ENCODE data around the gene MLPH.

MLPH gene

DNA sequence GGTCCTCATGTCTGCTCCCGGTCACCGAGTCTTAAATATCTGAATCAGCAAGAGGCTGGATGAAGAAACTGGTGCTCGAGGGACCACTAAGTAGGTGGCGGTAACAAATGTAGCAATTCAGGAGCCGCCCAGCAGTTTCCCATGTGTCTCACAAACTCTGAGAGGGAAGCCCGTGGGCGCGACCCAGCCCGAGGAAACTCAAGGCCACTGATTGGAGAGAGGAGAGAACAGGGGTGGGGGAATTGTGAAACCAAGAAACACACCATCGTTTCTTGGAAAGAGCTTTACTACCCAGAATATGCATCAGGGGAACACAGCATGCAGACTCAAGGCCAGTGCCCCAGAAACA is 10.8 kb downstream of the MLPH start:
- DNase-seq = no peak
- no peak for ATAC-seq (ENCODE audit: insufficient read depth, low read depth)
- Histone ChIP-seq H3K9ac (ENCODE audit: low read depth, low read length) (no peak overlapping the region), H3K4me1 (ENCODE audit: insufficient read depth, low read length) (no peaks in the 10 kb centered on the region), H3K4me3 (ENCODE audit: low read depth in 1 of 2, low read length in 2 of 2) (no peak overlapping the region), H3K4me2 (ENCODE audit: insufficient read depth, low read length) (no peak overlapping the region), H3K79me2 (ENCODE audit: insufficient read depth, low read length) (no peaks in the 10 kb centered on the region), H3K36me3 (ENCODE audit: insufficient read depth, low read length) (no peaks in the 10 kb centered on the region), H3K27me3 (ENCODE audit: insufficient read depth, low read length, poor library complexity) (peaks cover 15% of the 10 kb centered on the region), H3K27ac (ENCODE audit: low read length) (no peak overlapping the region), H3K9me3 (ENCODE audit: insufficient read depth, low read length, severe bottlenecking) (no peaks in the 10 kb centered on the region), H4K20me1 (ENCODE audit: insufficient read depth, low read length) (no peaks in the 10 kb centered on the region), H2AFZ (ENCODE audit: low read depth, low read length) (no peak overlapping the region)
- TF ChIP-seq, protein P1, sequence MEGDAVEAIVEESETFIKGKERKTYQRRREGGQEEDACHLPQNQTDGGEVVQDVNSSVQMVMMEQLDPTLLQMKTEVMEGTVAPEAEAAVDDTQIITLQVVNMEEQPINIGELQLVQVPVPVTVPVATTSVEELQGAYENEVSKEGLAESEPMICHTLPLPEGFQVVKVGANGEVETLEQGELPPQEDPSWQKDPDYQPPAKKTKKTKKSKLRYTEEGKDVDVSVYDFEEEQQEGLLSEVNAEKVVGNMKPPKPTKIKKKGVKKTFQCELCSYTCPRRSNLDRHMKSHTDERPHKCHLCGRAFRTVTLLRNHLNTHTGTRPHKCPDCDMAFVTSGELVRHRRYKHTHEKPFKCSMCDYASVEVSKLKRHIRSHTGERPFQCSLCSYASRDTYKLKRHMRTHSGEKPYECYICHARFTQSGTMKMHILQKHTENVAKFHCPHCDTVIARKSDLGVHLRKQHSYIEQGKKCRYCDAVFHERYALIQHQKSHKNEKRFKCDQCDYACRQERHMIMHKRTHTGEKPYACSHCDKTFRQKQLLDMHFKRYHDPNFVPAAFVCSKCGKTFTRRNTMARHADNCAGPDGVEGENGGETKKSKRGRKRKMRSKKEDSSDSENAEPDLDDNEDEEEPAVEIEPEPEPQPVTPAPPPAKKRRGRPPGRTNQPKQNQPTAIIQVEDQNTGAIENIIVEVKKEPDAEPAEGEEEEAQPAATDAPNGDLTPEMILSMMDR (IDR thresholded peaks at IDR 0.05; ENCODE audit: borderline replicate concordance, extremely low read depth, low read length, poor library complexity, severe bottlenecking) = no peak
- TF ChIP-seq EZH2 (IDR thresholded peaks at IDR 0.05; ENCODE audit: borderline replicate concordance, low read depth, low read length, severe bottlenecking) = no peak

- Histone ChIP-seq H3K4me3 (ENCODE audit: low read depth in 1 of 2, low read length in 2 of 2) (no peak overlapping the region), H2AFZ (ENCODE audit: low read depth, low read length) (no peak overlapping the region), H3K9ac (ENCODE audit: low read depth, low read length) (no peak overlapping the region), H3K4me1 (ENCODE audit: insufficient read depth, low read length) (no peaks in the 10 kb centered on the region), H3K79me2 (ENCODE audit: insufficient read depth, low read length) (no peaks in the 10 kb centered on the region), H3K27me3 (ENCODE audit: insufficient read depth, low read length, poor library complexity) (peaks cover 15% of the 10 kb centered on the region), H3K4me2 (ENCODE audit: insufficient read depth, low read length) (no peak overlapping the region), H3K36me3 (ENCODE audit: insufficient read depth, low read length) (no peaks in the 10 kb centered on the region), H3K9me3 (ENCODE audit: insufficient read depth, low read length, severe bottlenecking) (no peaks in the 10 kb centered on the region), H3K27ac (ENCODE audit: low read length) (no peak overlapping the region), H4K20me1 (ENCODE audit: insufficient read depth, low read length) (no peaks in the 10 kb centered on the region)
- DNase-seq = no peak
- no peak for ATAC-seq (ENCODE audit: insufficient read depth, low read depth)
- no peak for TF ChIP-seq EZH2 (IDR thresholded peaks at IDR 0.05; ENCODE audit: borderline replicate concordance, low read depth, low read length, severe bottlenecking)
- TF ChIP-seq, protein P1 (IDR thresholded peaks at IDR 0.05; ENCODE audit: borderline replicate concordance, extremely low read depth, low read length, poor library complexity, severe bottlenecking) = no peak
These were observed 11.3 kb downstream of the MLPH start for GRCh38 chr2:237498341-237498740.

DNA sequence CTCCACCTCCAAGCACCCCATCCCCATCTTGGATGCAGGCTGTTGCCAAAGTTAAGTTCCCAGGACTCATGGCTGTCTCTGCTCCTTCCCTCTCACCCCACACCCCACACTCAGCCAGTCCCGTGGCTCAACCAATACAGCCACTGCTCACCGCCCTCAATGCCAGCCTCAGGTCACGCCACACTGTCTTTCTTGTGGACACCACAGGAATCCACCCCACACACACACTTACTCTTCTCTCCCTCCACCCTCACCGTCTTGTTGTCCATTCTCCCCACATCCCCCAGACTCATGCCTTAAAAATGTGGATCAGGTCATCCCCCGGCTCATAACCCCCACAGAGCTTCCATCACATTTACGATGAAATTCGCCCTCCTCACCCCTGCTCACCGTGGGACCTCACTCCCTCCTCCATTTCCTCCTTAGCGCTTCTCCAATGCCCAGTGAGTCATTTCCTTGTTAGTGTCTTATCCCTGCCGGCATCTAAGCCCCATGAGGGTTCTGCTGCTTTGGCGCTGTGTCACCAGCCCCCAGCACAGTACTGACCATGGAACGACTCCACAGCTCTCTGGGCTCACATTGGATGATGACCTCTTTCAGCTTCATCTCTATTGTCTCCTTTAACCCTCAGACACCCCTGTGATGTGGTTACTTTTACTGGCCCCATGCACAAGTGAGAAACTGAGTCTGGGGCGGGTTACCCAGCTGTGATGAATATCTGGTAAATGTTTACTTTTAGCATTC is 13.8 kb downstream of the MLPH start:
- ATAC-seq (ENCODE audit: insufficient read depth, low read depth) (no peak), DNase-seq (no peak)
- H3K27me3 ChIP-seq (ENCODE audit: insufficient read depth, low read length, poor library complexity) = peaks cover 14% of the 10 kb centered on the region
- no peaks in the 10 kb centered on the region for H3K9me3 ChIP-seq (ENCODE audit: insufficient read depth, low read length, severe bottlenecking)
- H4K20me1 ChIP-seq (ENCODE audit: insufficient read depth, low read length) = no peaks in the 10 kb centered on the region
- H3K4me1 ChIP-seq (ENCODE audit: insufficient read depth, low read length) = no peaks in the 10 kb centered on the region
- no peaks in the 10 kb centered on the region for H3K36me3 ChIP-seq (ENCODE audit: insufficient read depth, low read length)
- no peak overlapping the region for H3K9ac ChIP-seq (ENCODE audit: low read depth, low read length)
- H3K27ac ChIP-seq (ENCODE audit: low read length) = no peak overlapping the region
- no peak overlapping the region for H3K4me3 ChIP-seq (ENCODE audit: low read depth in 1 of 2, low read length in 2 of 2)
- no peak overlapping the region for H2AFZ ChIP-seq (ENCODE audit: low read depth, low read length)
- no peak for TF ChIP-seq EZH2 (IDR thresholded peaks at IDR 0.05; ENCODE audit: borderline replicate concordance, low read depth, low read length, severe bottlenecking)
- TF ChIP-seq, protein P1 (IDR thresholded peaks at IDR 0.05; ENCODE audit: borderline replicate concordance, extremely low read depth, low read length, poor library complexity, severe bottlenecking) = no peak
- H3K4me2 ChIP-seq (ENCODE audit: insufficient read depth, low read length) = no peak overlapping the region
- no peaks in the 10 kb centered on the region for H3K79me2 ChIP-seq (ENCODE audit: insufficient read depth, low read length)

All from DND-41 (cell line).